WTC11 (cell line): ENCODE data around the gene PRDM1.

ENCODE experiments used
- SMAD3 ChIP-seq: sonication (generic); formaldehyde crosslinking; IDR thresholded peaks from 2 replicates; pipeline ENCODE4 v1.8.0; 2022; ENCODE audit warnings: missing genetic modification reagents, mild to moderate bottlenecking, borderline replicate concordance
- TF ChIP-seq, protein P1 (sequence below): fragments of 200-600 bp; IDR thresholded peaks from 2 replicates; pipeline ENCODE4 v1.8.0; 2022; ENCODE audit warnings: antibody characterized with exemption
- TF ChIP-seq, protein P2 (sequence below): sonication (generic); formaldehyde crosslinking; IDR thresholded peaks from 2 replicates; pipeline ENCODE4 v1.8.1; 2022; ENCODE audit warnings: missing genetic modification reagents, borderline replicate concordance

DNA sequence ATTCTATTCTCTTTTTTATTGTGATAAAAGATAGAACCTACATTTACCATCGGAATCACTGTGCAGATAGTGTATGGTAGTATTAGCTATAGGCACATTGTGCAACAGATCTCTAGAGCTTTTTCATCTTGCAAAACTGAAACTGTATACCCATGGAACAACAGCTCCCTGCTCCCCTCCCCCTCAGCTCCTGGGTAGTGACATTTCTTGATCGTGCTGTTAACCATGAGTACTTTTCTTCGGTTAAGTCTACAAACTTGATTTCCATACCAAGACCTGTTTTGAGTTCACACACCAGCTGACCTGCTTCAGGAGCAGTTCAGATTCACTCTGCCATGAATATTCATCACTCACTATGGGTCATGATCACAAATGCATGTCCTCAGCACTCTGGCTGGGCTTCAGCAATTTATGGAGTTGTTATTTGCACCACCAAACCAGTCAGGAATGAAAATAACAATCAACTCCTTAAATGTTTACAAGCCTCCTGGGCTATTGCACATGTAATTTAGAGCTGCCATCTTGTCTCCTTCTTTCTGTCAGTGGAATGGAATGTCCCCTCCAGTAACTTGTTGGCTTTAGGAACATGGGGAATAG, 32.8 kb downstream of the PRDM1 start:
- TF ChIP-seq, protein P1, sequence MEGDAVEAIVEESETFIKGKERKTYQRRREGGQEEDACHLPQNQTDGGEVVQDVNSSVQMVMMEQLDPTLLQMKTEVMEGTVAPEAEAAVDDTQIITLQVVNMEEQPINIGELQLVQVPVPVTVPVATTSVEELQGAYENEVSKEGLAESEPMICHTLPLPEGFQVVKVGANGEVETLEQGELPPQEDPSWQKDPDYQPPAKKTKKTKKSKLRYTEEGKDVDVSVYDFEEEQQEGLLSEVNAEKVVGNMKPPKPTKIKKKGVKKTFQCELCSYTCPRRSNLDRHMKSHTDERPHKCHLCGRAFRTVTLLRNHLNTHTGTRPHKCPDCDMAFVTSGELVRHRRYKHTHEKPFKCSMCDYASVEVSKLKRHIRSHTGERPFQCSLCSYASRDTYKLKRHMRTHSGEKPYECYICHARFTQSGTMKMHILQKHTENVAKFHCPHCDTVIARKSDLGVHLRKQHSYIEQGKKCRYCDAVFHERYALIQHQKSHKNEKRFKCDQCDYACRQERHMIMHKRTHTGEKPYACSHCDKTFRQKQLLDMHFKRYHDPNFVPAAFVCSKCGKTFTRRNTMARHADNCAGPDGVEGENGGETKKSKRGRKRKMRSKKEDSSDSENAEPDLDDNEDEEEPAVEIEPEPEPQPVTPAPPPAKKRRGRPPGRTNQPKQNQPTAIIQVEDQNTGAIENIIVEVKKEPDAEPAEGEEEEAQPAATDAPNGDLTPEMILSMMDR: no peak
- TF ChIP-seq, protein P2, sequence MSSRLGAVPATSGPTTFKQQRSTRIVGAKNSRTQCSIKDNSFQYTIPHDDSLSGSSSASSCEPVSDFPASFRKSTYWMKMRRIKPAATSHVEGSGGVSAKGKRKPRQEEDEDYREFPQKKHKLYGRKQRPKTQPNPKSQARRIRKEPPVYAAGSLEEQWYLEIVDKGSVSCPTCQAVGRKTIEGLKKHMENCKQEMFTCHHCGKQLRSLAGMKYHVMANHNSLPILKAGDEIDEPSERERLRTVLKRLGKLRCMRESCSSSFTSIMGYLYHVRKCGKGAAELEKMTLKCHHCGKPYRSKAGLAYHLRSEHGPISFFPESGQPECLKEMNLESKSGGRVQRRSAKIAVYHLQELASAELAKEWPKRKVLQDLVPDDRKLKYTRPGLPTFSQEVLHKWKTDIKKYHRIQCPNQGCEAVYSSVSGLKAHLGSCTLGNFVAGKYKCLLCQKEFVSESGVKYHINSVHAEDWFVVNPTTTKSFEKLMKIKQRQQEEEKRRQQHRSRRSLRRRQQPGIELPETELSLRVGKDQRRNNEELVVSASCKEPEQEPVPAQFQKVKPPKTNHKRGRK: no peak
- TF ChIP-seq SMAD3 (CRISPR knock-in tag): no peak
